NAMALWA (cell line): ENCODE results near the gene CLEC18C.
"Not testable (repeated sequence)": the region's sequence is repeated elsewhere in the genome, so short reads cannot be mapped to it uniquely, and the experiment has no call there.

Source experiments
- DNase-seq: peaks from one replicate; pipeline ENCODE4 v3.0.0-alpha.2; 2015; ENCODE audit warnings: low spot score

CLEC18C gene

GRCh38 chr16:70206382-70206781 is 32.8 kb downstream of the CLEC18C start:
- not testable (repeated sequence) for DNase-seq

GRCh38 chr16:70218586-70218985 is 45.0 kb downstream of the CLEC18C start:
- DNase-seq = not testable (repeated sequence)

- DNase-seq = not testable (repeated sequence)
Observed at GRCh38 chr16:70222574-70222973, 49.0 kb downstream of the CLEC18C start.

- not testable (repeated sequence) for DNase-seq
Observed at GRCh38 chr16:70223216-70223615, 49.6 kb downstream of the CLEC18C start.

GRCh38 chr16:70223971-70224513 is 50.5 kb downstream of the CLEC18C start:
- not testable (repeated sequence) for DNase-seq

GRCh38 chr16:70224645-70225044 is 51.1 kb downstream of the CLEC18C start:
- DNase-seq = not testable (repeated sequence)

GRCh38 chr16:70225430-70225829 is 51.8 kb downstream of the CLEC18C start:
- DNase-seq = not testable (repeated sequence)

GRCh38 chr16:70226024-70226423 is 52.4 kb downstream of the CLEC18C start:
- DNase-seq = not testable (repeated sequence)

- DNase-seq = not testable (repeated sequence)
Observed at GRCh38 chr16:70231831-70232230, 58.2 kb downstream of the CLEC18C start.
